NK-92 treated with Interleukin-12 subunit alpha and Interleukin-12 subunit beta, amount 100 ng/mL, for 24 hours (cell line): ENCODE data around the gene LSP1.
"Not testable (repeated sequence)": the region's sequence is repeated elsewhere in the genome, so short reads cannot be mapped to it uniquely, and the experiment has no call there.

Experiments
- DNase-seq: peaks from one replicate; lab custom pipeline; 2025; lab: John Stamatoyannopoulos, UW

LSP1 gene, protein sequence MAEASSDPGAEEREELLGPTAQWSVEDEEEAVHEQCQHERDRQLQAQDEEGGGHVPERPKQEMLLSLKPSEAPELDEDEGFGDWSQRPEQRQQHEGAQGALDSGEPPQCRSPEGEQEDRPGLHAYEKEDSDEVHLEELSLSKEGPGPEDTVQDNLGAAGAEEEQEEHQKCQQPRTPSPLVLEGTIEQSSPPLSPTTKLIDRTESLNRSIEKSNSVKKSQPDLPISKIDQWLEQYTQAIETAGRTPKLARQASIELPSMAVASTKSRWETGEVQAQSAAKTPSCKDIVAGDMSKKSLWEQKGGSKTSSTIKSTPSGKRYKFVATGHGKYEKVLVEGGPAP

DNA sequence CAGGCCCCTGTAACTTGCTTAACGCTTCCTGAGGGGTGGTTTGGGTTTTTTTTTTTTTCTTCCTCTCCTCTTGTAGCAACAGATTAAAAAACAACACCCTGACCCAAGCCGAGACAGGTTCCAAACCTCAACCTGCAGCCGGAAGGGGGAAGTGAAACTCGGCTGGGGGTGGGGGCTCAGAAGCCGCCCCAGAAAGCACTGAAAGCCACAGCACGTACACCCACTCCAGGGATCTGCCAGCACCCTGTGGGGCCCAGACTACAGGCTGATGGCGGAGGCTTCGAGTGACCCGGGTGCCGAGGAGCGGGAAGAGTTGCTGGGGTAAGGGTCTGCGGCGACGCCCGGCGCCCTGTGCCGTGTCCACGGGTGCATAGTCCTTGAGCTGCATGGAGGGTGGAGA, at the start of gene LSP1:
Gene LSP1, plus strand, starts transcription at position 208 of the 400 bp plus-strand sequence. Its CDS starts 61 bp downstream, at position 269.
- DNase-seq = peak; percentile 69

DNA sequence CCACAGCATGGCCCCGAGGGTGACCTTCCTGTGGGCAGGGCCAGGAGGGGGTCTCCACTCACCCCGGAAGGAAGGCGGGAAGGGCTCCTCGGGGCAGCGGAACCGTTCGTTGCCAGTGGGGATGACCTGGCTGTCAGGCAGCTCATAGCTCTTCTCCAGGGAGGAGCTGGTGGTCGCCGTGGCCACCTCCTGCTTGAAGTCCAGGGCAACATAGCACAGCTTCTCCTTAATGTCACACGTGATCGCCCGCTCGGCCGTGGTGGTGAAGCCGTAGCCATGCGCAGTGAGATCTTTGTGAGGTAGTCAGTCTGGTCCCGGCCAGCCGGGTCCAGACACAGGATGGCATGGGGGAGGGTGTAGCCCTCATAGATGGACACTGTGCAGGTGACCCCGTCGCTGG, 49.6 kb upstream of the LSP1 start:
- DNase-seq = no peak

DNA sequence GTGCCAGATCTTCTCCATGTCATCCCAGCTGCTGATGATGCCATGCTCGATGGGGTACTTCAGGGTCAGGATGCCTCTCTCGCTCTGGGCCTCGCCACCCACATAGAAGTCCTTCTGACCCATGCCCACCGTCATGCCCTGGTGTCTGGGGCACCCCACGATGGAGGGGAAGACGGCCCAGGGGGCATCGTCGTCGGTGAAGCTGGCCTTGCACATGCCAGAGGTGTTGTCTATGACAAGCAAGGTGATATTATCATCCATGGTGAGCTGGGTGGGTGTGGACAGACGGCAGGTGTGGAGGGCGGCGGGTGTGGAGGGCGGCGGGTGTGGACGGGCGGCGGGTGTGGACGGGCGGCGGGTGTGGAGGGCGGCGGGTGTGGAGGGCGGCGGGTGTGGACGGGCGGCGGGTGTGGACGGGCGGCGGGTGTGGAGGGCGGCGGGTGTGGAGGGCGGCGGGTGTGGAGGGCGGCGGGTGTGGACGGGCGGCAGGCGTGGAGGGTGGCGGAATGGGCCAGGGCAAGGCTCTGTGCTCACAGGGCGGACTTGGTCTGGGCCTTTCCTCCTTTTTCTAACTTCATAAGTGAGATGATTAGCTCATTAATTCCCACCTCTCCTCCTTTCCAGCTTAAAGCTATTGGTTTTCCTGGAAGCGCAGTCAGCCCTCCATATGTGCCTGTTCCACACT, 48.9 kb upstream of the LSP1 start:
- not testable (repeated sequence) for DNase-seq

DNA sequence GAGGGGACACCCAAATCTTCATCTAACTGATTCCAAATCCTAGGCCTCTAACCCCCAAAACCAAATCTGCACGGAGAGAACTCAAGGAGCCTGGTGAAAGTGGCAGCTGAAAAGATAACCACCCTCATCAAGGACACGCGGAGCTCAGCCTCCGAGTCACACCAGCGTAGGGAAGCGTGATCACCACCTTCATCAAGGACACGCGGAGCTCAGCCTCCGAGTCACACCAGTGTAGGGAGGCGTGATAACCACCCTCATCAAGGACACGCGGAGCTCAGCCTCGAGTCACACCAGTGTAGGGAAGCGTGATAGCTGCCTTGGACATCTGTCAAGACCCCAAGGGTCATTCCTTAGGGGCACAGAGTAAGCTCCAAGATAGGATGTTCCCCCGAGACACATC, 47.4 kb upstream of the LSP1 start:
- DNase-seq = no peak

DNA sequence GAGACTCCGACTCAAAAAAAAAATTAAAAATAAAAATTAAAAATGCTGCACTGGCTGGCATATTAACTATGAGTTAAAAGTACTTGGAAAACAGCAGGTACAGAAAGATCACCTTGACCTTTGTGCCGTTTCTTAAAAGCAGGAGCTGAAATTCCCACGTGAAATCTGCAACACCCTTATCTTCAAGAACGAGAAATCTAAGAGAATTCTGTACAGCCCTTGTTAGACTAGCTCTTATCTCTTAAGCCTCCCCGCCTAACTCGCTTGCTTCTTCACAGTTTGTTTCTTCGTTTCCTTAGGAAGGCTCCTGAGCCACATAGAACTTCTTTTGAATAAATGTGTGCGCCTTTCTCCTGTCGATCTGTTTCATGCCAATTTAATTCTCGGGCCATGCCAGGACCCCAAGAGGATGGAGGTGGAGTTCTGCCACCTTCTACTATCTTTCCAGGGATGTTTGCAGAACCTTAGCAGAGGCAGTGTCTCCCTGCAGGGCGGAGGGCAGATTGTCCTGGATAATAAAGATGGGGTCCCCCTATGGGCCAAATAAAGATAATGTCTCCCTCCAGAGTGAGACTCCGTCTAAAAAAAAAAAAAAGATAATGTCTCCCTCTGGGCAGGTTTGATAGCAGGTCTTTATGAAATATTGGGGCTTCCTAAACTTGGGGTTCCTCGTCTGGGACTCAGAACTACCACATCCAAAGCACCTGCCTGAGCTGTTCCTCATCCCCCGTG, 45.5 kb upstream of the LSP1 start:
- DNase-seq = no peak

DNA sequence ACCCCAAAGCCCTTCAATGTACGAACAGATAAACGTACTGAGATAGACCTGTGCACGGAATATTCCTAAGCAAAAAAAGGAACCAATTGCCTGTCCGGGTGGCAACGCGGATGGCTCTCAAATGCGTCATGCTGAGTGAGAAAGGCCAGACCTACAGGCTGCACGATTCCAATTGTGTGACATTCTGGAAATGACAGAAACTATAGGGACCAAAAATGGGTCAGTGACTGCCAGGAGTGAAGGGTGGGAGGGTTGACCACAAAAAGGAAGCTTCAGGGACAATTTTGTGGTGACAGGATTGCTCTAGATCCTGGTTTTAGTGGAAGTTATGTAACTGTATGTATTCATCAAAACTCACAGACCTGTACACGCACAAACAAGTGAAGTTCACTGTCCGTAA, 42.1 kb upstream of the LSP1 start:
- no peak for DNase-seq

DNA sequence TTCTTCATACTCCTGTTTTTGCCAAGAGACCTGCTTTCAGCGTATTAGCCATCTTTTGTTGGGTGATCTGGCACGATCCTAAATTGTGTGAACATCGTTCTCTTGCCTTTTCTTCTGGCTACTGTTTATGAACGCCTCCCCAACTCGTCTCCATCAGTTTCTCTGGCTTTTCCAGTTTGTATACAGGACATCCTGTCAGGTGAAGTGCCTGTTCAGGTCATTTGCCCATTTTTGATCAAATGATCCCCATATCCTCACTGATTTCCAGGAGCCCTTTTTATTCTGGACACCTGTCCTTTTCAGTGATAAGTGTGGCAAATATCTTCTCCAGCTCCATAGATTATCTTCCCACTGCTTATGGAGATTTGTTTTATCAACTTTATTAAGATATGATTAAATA, 40.6 kb upstream of the LSP1 start:
- no peak for DNase-seq

DNA sequence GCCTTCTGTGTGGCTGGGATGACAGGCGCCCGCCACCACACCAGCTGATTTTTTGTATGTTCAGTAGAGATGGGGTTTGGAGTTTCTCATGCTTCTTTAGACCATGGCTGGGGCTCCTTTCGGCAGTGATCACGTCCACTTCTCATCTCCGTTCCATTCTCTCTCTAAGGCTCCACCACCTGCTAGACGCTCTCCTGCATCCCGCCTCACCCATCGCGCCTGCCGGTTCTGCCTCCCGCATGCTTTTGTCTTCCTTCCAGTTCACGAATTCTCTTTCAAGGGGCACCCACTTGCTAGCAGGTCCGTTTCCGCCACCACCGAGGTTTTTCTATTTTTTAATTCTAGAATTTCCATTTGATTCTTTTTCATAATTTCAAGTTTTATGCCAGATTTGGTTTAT, 40.1 kb upstream of the LSP1 start:
- no peak for DNase-seq

DNA sequence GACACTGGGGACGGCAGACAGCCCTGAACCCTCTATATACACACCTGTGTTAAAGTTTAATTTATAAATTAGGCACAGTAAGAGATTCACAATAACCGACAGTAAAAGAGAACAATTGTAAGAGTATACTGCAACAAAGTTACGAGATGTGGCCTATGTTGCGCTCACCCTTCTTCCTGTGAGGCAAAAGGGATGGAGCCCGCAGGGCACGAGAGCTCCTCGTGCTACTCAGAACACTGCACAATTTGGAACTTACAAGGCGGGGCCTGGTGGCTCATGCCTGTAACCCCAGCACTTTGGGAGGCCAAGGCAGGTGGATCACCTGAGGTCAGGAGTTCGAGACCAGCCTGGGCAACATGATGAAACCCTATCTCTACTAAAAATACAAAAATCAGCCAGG, 39.5 kb upstream of the LSP1 start:
- not testable (repeated sequence) for DNase-seq

DNA sequence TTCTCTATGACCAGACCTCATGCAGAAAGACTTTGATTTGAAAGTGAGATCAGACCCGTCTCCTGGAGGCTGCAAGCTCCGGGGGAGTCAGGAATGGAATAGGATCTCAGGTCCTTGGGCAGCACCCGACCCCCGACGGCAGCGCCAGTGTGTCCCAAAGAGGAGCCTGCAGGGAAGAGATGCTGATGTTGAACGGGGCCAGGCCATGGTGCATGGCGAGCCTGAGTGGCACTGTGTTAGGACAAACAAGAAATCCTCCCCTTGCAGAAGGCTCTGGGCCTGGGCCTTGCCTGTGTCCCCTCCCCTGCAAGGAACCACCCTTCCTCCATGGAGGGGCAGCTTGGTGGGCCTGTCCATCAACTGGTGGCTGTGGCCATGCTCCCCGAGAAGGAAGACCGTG, 38.2 kb upstream of the LSP1 start:
- DNase-seq = no peak

DNA sequence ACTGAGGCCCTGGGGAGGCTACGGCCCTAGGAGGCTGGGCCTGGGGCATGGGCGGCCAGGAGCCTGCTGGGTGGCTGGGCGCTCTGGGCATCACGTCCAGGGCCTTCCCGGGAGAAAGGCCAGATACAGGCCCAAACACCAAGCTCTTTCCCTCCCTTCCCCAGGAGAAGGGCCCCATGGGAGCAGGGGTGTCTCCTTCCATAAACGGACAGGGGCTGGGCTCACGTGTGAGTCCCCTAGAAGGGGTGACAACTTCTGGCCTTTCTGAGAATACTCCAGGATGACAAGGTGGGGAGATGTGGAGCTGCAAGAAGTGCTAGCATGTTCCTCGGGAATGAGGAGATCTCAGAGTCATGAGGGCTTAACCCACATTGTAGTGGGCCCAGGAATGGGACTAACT, 37.6 kb upstream of the LSP1 start:
- DNase-seq = no peak

DNA sequence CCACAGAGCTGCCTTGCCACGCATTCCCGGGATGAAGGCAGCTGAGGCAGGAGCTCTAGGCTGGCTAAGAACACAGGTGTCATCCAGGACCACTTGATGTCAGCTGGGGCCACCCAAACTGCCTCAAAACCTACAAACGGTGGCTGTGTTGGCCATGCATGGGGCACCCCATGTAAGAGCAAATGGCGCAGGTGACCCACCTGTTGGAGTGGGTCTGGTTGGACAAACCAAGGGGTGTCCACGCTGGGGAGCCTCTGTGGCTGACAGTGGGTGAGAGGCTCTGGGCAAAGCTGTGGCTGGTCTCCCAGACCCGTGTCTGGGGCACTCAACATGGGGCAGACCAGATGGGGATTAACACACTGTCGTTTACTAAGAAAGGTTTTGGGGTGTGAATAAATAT, 37.1 kb upstream of the LSP1 start:
- no peak for DNase-seq

DNA sequence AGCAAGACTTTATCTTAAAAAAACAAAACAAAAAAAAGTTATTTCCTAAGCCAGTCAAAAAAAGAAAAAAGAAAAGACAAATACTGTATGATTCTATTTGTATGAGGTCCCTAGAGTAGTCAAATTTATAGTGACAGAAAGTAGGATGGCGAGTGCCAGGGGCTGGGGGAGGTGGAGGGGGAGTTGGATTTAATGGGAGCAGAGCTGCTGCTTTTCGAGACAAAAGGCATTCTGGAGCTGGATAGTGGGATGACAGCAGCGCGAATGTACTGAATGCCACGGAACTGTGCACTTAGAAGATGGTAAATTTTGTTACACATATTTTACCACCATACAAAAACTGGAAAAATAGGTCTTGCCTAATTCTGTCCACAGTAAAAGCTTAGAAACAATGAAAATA, 35.9 kb upstream of the LSP1 start:
- DNase-seq = no peak

DNA sequence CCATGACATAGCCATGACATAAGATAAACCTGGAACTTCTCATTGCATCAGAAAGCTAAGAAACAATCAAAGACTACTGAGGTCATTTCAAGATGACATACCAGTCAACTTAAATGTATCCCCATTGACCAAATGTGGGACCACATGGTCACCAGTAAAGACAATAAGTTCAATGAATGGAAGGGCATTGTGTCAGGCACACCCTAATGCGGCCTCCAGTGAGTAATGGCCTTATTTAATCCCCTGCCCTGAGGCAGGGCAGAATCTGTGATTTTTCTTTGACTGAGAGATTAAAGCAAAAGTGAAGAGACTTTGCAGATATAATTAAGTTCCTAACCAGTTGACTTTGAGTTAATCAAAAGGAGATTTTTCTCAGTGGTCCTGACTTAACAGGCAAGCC, 35.4 kb upstream of the LSP1 start:
- no peak for DNase-seq

DNA sequence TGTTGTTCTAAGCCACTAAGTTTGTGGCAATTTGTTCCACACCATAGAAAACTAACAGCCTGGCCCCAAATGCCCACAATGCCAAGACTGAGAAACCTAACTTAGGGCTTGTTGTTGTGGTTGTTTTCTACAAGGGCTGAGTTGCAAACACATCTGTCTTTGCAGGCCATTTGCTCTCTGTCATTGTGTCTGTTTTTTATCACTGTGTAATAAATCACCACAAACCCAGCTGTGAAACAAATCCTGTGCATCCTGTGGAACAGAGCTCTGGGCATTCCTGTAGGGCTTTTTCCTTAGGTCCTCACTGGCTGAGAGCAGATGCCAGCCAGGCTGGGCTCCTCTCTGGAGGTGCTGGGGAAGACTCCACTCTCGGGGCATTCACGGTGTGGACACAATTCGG, 33.8 kb upstream of the LSP1 start:
- no peak for DNase-seq

DNA sequence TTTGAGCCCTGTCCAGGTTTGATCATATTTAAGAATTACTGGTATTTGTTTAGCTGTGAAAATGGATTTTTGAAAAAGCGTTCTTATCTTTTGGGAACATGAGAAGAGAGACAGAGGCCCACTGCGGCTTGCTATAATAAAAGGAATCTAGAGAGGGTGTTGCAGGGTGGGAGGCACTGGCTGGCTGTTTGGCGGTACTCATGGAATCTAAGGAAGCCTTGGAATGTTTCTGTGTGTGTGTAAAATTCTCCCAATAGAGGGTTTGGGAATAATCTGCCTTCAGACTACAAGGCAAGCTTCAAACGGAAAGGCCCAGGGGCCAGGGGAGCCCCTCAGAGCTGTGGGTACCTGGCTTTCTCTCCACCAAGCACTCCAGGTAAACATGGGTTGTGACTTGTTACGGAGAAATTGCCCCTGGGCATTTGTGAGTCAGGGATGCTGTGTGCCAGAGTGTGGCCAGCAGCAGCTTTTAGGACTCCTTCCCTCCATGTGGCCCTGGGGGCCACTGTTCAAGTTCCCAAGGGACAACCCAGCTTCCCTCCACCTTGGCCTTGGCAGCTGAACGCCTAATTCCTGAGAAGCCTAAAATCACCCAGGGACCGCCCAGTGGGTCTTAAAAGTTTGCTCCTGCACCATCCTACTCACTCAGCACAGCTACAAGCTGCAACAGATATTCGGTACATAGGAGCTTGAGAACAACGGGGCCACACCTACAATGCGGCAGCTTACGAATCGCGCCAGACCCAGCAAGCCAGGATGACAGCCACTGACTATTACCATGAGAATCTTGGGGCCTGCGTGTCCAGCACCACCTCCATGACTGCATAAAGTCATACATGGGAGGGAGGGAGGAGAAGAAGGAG, 32.2 kb upstream of the LSP1 start:
- DNase-seq = no peak

DNA sequence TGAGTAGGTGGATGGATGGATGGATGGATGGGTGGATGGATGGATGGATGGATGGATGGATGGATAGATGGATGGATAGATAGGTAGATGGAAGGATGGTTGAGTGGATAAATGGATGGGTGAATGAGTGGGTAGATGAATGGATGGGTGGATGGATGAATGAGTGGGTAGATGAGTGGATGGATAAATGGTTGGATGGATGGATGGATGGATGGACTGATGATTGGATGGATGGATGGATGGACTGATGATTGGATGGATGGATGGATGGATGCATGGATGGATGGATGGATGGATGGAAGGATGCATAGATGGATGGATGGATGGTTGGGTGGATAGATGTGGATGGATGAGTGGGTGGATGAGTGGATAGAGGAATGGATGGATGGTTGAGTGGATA, 31.3 kb upstream of the LSP1 start:
- DNase-seq = no peak

DNA sequence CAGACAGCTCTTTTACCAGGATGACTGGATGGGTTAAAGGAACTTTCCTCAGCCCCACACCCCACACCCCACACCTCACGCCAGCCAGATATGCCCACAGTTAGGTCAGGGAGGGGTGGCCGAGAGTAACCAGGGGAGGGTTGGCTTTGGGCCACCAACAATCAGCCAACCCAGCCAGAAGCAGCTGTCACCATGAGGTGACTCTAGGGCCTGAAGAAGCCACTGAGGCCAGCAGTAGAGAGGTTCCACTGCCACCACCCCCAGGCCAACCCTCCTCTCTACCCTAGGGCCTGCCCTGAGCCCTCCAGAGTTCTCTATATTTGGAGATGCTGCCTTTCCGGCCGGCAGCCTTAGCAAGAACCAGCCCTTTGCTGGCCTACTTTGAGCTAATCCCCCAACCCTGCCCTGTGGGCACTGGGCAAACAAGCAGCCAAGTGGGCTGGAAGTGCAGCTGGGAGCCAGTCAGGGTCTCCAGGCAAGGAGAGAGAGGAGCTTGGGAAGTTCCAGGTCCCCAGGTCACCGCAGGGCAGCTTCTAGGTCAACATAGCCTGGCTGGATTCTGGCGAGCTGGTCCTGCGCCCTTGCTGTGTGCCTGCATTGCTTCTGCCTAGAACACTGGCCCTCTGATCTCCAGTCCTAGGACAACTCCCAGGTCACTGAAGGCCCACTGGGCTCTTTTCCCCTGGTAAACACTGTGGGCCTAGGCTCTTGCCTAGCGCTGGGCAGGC, 30.1 kb upstream of the LSP1 start:
- DNase-seq = no peak

DNA sequence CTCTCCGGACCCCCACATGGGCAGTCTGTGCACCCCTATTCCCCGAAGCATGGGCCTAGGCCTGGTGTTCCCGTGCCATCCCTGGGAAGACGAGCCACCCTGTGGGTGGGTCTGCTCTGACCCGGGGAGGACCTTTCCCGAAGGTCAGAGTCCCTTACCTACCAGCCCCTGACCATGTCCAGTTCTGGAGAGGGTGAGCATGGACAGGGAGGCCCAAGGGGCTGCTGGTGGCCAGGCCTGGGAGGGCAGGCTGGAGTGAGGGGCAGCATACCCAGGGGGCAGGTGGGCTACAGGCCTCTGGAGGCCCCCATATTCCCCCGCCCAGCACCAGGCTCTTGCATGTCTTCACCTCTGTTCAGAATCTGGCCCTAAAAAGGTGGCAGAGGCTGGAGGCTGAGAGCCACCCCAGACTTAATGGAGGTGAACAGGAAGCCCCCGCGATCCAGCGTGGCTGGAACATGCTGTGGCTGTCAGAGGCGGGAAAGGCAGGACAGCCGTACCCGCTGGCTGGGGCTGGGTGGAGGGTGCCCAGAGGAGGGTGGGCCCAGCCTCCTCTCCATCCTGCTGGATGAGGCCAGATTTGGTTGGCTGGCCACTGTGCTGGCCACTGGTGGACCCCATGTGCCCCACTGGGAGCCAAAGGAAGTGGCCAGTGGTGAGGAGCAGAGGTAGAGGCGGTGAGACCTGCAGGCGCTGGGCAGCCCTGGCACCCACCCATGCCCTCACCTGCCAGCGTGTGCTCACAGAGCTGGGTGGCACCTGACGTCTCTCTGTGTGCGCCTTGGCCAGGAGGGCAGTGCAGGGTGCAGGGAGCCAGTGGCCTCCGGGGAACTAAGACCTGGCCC, 29.3 kb upstream of the LSP1 start:
- no peak for DNase-seq

DNA sequence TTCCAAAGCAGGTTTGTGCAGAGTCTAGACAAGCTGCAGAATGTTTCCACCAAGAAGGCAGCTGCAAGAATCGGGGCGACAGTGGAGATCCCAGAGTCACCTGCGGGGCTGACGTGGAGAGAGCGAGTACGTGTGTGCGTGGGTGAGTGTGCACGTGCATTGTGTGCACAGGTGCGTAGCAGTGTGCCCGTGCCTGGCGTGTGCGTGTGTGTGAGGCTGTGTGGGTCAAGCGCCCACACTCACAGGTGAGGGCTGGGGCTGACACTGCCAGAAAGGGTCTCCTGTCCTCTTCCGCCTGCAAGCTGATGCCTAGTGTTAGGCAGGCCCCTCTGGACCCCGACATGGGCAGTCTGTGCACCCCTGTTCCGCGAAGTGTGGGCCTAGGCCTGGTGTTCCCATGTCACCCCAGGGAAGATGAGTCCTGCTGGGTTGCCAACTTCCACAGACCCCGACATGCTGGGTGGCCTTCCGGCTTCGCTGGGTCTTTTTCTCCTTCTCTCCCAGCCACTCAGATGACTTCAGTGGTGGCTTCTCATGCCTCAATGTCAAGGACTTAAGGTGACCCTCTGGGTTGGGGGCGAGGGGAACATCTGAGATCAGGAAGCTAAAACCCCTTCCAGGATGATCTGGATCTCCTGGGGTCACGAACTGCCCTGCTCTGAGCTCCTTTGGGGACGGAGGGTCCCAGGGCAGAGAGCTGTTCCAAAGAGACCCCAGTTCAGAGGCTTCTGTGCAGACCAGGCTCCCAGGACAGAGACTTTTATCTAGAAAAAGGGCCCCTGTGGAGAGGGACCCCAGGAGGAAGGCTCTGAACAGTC, 28.5 kb upstream of the LSP1 start:
- DNase-seq = no peak
